Measurements from ENCODE around the gene CDKN2B-AS1.

GRCh38 chr9:22029231-22029630, 34.6 kb downstream of the CDKN2B-AS1 start:
- TF ChIP-seq CTCF (IDR thresholded peaks at IDR 0.05) = no peak
- TF ChIP-seq ZNF532 (CRISPR knock-in tag; IDR thresholded peaks at IDR 0.05; ENCODE audit: borderline replicate concordance) = no peak
- no peak for TF ChIP-seq ATF3 (CRISPR knock-in tag; conservative IDR thresholded peaks at IDR 0.05)
- TF ChIP-seq ELF4 (CRISPR knock-in tag; IDR thresholded peaks at IDR 0.05; ENCODE audit: low read depth) = no peak
- TF ChIP-seq SMAD3 (CRISPR knock-in tag; IDR thresholded peaks at IDR 0.05; ENCODE audit: borderline replicate concordance) = no peak
